Measurements from ENCODE around the gene HDAC9. TPM values are rescaled to one million over a fixed set of nuclear protein-coding genes. Genes with fewer than 3 reads are reported as not detected.

HDAC9 gene
- total and polyA plus RNA-seq, 2 donors (not counting 1 experiment from before 2014, with no cell fraction given) = 2.9 to 7.9 TPM

- H3K4me3 ChIP-seq (replicated peaks in 1 of 4; ENCODE audit: control extremely low read depth in 1 of 4, insufficient read depth in 1 of 4, low read depth in 3 of 4, low read length in 4 of 4) = no peak overlapping the region
- no peaks in the 10 kb centered on the region for H4K20me1 ChIP-seq (ENCODE audit: control insufficient read depth, extremely low read depth, insufficient read depth, low read length)
- peak overlapping the region; percentile 47 for H2AFZ ChIP-seq (ENCODE audit: low read length)
- H3K4me1 ChIP-seq (ENCODE audit: control insufficient read depth, extremely low read depth, insufficient read depth, low read length) = no peaks in the 10 kb centered on the region
- no peaks in the 10 kb centered on the region for H3K27me3 ChIP-seq (ENCODE audit: control insufficient read depth, insufficient read depth, low read length)
- DNase-seq (ENCODE audit: low read depth in 2 of 2) = peak; percentile 5 to 43
- H3K27ac ChIP-seq (ENCODE audit: insufficient read depth, low read length) = no peak overlapping the region
- no peak overlapping the region for H3K4me2 ChIP-seq (ENCODE audit: extremely low read depth, insufficient read depth, low read length)
- H3K9me3 ChIP-seq (ENCODE audit: control insufficient read depth, insufficient read depth, low read depth, low read length) = no peaks in the 10 kb centered on the region
- no peak overlapping the region for H3K9ac ChIP-seq (ENCODE audit: insufficient read depth, low read length)
- H3K36me3 ChIP-seq (ENCODE audit: control insufficient read depth, insufficient read depth, low read length) = no peaks in the 10 kb centered on the region
- peak; percentile 47 to 74 for TF ChIP-seq CTCF (conservative IDR thresholded peaks at IDR 0.05 in 1 of 2, IDR thresholded peaks at IDR 0.05 in 1 of 2; ENCODE audit: low read depth in 1 of 2, low read length in 2 of 2)
- no peak for TF ChIP-seq EZH2 (IDR thresholded peaks at IDR 0.05; ENCODE audit: low read length, missing control alignments)
- no peaks in the 10 kb centered on the region for H3K79me2 ChIP-seq (ENCODE audit: control insufficient read depth, insufficient read depth, low read length)
Observed at GRCh38 chr7:18610331-18610948, 114.9 kb downstream of the HDAC9 start.

- Histone ChIP-seq H3K4me2 (ENCODE audit: extremely low read depth, insufficient read depth, low read length) (no peak overlapping the region), H3K4me3 (replicated peaks in 1 of 4; ENCODE audit: control extremely low read depth in 1 of 4, insufficient read depth in 1 of 4, low read depth in 3 of 4, low read length in 4 of 4) (no peak overlapping the region), H3K9me3 (ENCODE audit: control insufficient read depth, insufficient read depth, low read depth, low read length) (no peaks in the 10 kb centered on the region), H3K9ac (ENCODE audit: insufficient read depth, low read length) (no peak overlapping the region), H3K36me3 (ENCODE audit: control insufficient read depth, insufficient read depth, low read length) (no peaks in the 10 kb centered on the region), H3K27me3 (ENCODE audit: control insufficient read depth, insufficient read depth, low read length) (no peaks in the 10 kb centered on the region), H4K20me1 (ENCODE audit: control insufficient read depth, extremely low read depth, insufficient read depth, low read length) (no peaks in the 10 kb centered on the region), H3K79me2 (ENCODE audit: control insufficient read depth, insufficient read depth, low read length) (no peaks in the 10 kb centered on the region), H3K27ac (ENCODE audit: insufficient read depth, low read length) (no peak overlapping the region), H2AFZ (ENCODE audit: low read length) (no peak overlapping the region), H3K4me1 (ENCODE audit: control insufficient read depth, extremely low read depth, insufficient read depth, low read length) (no peaks in the 10 kb centered on the region)
- TF ChIP-seq EZH2 (IDR thresholded peaks at IDR 0.05; ENCODE audit: low read length, missing control alignments) = no peak
- no peak for TF ChIP-seq CTCF (conservative IDR thresholded peaks at IDR 0.05 in 1 of 2, IDR thresholded peaks at IDR 0.05 in 1 of 2; ENCODE audit: low read depth in 1 of 2, low read length in 2 of 2)
- DNase-seq (ENCODE audit: low read depth in 2 of 2) = no peak
Observed at GRCh38 chr7:18614841-18615240, 119.3 kb downstream of the HDAC9 start.

GRCh38 chr7:18619311-18619710, 123.8 kb downstream of the HDAC9 start:
- H3K27ac ChIP-seq (ENCODE audit: insufficient read depth, low read length) = no peak overlapping the region
- H3K4me3 ChIP-seq (replicated peaks in 1 of 4; ENCODE audit: control extremely low read depth in 1 of 4, insufficient read depth in 1 of 4, low read depth in 3 of 4, low read length in 4 of 4) = no peak overlapping the region
- H3K4me1 ChIP-seq (ENCODE audit: control insufficient read depth, extremely low read depth, insufficient read depth, low read length) = no peaks in the 10 kb centered on the region
- no peak overlapping the region for H3K9ac ChIP-seq (ENCODE audit: insufficient read depth, low read length)
- no peaks in the 10 kb centered on the region for H3K79me2 ChIP-seq (ENCODE audit: control insufficient read depth, insufficient read depth, low read length)
- no peaks in the 10 kb centered on the region for H3K27me3 ChIP-seq (ENCODE audit: control insufficient read depth, insufficient read depth, low read length)
- no peaks in the 10 kb centered on the region for H4K20me1 ChIP-seq (ENCODE audit: control insufficient read depth, extremely low read depth, insufficient read depth, low read length)
- no peaks in the 10 kb centered on the region for H3K9me3 ChIP-seq (ENCODE audit: control insufficient read depth, insufficient read depth, low read depth, low read length)
- DNase-seq (ENCODE audit: low read depth in 2 of 2) = no peak
- no peak overlapping the region for H3K4me2 ChIP-seq (ENCODE audit: extremely low read depth, insufficient read depth, low read length)
- TF ChIP-seq EZH2 (IDR thresholded peaks at IDR 0.05; ENCODE audit: low read length, missing control alignments) (no peak), CTCF (conservative IDR thresholded peaks at IDR 0.05 in 1 of 2, IDR thresholded peaks at IDR 0.05 in 1 of 2; ENCODE audit: low read depth in 1 of 2, low read length in 2 of 2) (no peak)
- no peak overlapping the region for H2AFZ ChIP-seq (ENCODE audit: low read length)
- no peaks in the 10 kb centered on the region for H3K36me3 ChIP-seq (ENCODE audit: control insufficient read depth, insufficient read depth, low read length)

Measured in fibroblast of lung (primary cell).